DMS153 treated with DMSO at 0.1 percent for 48 hours (cell line): ENCODE data around the gene VPS50.

ENCODE experiments used
- DNase-seq: peaks from one replicate; lab custom pipeline; 2025; ENCODE audit not compliant: unreplicated experiment; lab: John Stamatoyannopoulos, UW

The VPS50 gene, protein sequence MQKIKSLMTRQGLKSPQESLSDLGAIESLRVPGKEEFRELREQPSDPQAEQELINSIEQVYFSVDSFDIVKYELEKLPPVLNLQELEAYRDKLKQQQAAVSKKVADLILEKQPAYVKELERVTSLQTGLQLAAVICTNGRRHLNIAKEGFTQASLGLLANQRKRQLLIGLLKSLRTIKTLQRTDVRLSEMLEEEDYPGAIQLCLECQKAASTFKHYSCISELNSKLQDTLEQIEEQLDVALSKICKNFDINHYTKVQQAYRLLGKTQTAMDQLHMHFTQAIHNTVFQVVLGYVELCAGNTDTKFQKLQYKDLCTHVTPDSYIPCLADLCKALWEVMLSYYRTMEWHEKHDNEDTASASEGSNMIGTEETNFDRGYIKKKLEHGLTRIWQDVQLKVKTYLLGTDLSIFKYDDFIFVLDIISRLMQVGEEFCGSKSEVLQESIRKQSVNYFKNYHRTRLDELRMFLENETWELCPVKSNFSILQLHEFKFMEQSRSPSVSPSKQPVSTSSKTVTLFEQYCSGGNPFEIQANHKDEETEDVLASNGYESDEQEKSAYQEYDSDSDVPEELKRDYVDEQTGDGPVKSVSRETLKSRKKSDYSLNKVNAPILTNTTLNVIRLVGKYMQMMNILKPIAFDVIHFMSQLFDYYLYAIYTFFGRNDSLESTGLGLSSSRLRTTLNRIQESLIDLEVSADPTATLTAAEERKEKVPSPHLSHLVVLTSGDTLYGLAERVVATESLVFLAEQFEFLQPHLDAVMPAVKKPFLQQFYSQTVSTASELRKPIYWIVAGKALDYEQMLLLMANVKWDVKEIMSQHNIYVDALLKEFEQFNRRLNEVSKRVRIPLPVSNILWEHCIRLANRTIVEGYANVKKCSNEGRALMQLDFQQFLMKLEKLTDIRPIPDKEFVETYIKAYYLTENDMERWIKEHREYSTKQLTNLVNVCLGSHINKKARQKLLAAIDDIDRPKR

DNA sequence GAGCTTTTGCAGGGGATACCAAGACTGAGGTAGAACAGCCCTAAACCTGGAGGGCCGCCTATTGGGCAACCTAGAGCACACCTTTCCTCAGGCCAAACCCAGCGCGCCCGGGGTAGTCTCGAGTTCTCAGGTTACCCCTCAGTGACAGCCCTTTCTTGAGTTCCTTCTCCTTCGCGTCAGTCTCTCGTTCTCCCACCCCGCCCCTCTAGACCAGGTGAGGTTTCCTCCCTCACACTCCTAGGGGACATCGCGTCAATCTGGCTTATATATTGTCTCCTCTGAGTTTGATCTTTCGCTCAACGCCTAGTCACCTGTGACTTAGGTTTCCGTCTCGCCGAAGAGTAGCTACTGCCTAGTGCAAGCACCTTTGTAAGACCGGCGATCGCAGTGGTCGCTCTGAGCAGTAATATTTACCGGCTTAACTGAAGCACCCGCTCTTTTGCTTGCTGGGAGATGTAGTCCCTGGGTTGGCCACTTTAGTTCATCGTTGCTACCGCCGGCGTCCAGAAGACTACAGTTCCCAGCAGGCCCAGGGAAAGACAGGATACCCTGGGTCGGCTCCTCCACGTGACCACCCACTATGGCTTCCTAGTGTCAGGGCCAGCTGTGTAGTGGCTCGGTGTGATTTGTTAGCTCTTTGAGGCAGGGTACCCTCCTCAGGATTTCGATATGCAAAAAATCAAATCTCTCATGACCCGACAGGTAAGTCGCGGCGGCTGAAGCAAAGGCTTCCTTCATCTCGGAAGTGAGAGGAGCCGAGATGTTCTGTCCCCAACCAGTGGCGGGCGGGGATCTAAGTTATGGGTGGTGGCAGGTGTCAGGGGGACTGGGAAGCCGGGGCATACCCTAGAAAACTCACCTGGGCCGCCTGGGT lies at the start of gene VPS50:
TSS of gene VPS50 (plus strand) at position 568 of the 874 bp plus-strand sequence. CDS start at position 670, 102 bp downstream.
- peak; percentile 97 for DNase-seq

- no peak for DNase-seq
Observed at GRCh38 chr7:93185303-93186027, 46.7 kb upstream of the VPS50 start.

- no peak for DNase-seq
Observed at GRCh38 chr7:93188870-93189634, 43.1 kb upstream of the VPS50 start.

DNA sequence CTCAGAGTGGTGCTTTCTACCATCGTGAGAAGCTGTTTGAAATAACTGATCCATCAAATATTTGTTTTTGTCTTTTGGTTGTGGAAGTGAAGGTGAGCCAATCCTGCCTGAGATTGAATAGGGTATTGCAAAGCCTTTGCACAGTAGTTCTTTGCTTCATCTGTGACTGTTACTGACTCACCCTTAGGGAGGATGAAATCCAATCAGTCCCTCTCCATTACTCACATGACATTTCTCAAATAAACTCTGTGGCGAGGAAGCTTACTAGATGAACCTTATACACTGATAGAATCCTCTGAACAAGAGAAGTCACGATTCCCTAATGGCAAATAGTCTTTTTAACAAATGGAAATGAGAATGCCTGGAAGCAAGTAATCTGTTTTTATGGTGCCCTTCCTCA lies 37.8 kb upstream of the VPS50 start:
- no peak for DNase-seq

GRCh38 chr7:93196336-93196735 lies 35.8 kb upstream of the VPS50 start:
- no peak for DNase-seq

DNA sequence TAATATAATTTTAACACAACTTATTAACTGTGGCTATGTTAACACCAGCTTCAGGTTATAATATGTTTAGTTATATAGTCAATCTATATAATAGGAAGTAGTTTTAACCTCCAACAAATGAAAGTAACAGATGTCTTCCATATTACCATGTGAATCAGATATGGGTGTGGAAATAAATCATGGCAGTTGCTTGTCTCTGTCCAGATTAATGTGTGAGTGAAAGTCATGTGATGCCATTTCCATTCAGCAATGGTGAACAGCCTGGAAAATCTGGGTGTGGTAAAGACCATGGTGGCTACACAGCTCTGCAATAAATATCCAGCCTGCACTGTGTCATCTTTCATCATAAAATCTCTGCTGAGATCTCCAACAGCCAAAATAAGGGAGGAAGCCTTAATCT lies 33.7 kb upstream of the VPS50 start:
- DNase-seq: no peak

- no peak for DNase-seq
Observed at GRCh38 chr7:93202594-93203250, 29.4 kb upstream of the VPS50 start.

- peak; percentile 90 for DNase-seq
Observed at GRCh38 chr7:93203496-93203895, 28.7 kb upstream of the VPS50 start.

DNA sequence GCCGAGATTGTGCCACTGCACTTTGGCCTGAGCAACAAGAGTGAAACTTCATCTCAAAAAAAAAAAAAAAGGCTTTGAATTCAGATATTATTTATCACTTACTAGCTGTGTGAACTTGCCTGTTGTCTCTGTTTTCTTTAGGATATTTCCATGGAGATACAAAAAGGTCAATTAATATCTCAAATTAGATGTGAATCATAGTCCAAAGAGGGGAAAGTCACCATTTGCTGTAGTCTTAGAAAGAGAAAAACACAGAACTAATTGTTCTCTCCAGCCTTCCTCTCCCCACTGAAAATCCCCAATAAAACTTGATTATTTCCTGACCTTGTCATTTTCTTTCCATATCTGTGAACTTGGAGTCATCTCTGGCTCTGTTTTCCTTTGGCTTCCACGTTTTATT lies 27.1 kb upstream of the VPS50 start:
- DNase-seq: no peak

- DNase-seq: no peak
Observed at GRCh38 chr7:93211228-93211818, 20.8 kb upstream of the VPS50 start.

DNA sequence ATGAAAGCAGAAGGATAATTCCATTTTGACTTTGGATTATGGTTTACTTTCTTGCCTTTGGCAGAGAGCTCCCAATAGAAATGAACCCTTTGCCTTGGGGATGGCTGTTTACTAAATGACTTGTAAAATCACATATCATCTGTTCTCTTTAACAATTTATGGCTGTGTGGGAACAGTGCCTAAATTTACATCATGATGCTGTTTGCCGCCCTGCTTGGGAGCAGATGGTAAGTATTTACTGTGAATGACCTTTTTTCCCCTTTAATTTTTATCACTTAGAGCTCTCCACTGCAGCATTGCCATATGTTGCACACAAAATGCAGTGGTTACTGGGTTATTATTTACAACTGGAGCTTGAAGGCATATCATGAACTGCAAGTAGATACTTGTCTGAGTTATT lies 19.3 kb upstream of the VPS50 start:
- DNase-seq: peak; percentile 65

DNA sequence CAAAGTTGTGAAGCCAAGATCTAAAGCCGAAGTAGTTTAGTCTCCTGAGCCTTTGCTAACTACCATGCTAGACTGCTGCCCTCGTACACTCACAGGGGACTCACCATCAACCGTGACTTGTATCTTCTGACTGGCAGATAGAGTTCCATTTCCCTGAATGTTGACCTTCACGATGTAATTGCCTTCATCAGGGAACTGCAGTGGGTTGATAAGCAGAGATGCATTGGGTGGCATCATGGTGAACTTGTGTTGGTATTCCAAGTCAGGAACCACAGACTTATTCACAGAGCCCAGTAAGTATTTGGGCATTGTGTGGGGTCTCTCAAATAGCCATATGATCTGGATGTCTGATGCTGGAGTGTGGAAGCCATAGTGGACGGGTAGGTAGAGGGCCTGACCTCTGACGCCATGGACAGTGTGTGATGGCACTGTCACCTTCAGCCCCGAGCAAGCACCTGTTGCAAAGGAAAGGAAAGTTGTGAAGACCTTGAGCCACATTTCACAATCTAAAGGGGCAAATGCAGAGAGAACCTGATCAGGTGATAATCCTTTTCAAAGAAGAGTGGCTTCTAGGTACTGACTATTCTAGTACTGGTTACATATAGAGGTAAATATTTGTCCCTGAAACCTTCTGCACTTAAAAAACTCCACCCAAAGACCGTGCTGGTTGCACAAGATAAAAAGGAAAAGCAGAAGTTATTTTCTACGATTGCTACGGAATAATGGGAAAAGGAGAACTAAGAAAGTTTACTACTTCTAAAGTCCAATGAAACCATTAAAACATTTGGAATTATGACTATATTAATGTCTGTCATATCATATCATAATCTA lies 13.0 kb upstream of the VPS50 start:
- DNase-seq: no peak

GRCh38 chr7:93219868-93220267 lies 12.3 kb upstream of the VPS50 start:
- DNase-seq: no peak

GRCh38 chr7:93226310-93226709 lies 5.9 kb upstream of the VPS50 start, which contains the start of gene HEPACAM2:
TSS of gene HEPACAM2 (minus strand) at chr7:93226469.
- peak; percentile 86 for DNase-seq

DNA sequence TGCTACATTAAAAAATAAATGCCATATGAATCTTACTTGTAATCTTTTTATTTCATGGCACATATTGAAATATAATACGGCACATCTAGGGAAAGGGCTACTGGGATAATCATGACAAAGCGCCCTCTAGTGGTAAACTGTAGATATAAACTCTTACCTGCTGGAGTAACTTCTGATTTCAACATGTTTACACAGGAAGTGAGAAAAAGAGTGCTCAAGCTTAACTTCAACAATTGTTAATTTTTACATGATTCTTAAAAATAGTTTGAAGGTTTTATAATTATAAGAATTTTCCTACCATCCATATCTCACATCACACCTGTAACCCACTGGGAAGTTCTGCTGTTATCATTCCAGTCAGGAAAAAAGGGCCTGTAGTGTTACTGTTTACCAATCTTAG lies 3.9 kb upstream of the VPS50 start:
- DNase-seq: peak; percentile 89

GRCh38 chr7:93231259-93231658 lies 907 bp upstream of the VPS50 start:
- DNase-seq: no peak

- no peak for DNase-seq
Observed at GRCh38 chr7:93232673-93233018, 480 bp downstream of the VPS50 start.

- DNase-seq: no peak
Observed at GRCh38 chr7:93235541-93235940, 3.4 kb downstream of the VPS50 start.
